HL-60 (cell line): ENCODE data around the gene STARD3NL.

Experiments used
- POLR2AphosphoS5 ChIP-seq: IDR thresholded peaks from 2 replicates; pipeline ENCODE4 v1.6.1; 2012; ENCODE audit warnings: low read depth
- TF ChIP-seq, protein P1 (sequence below): IDR thresholded peaks from one replicate; pipeline ENCODE4 v1.5.1; 2011; ENCODE audit warnings: low read length, control low read depth, inconsistent platforms; ENCODE audit not compliant: insufficient read depth

GRCh38 chr7:38178695-38179344, 775 bp downstream of the STARD3NL start:
- TF ChIP-seq POLR2AphosphoS5 = no peak
- TF ChIP-seq, protein P1, sequence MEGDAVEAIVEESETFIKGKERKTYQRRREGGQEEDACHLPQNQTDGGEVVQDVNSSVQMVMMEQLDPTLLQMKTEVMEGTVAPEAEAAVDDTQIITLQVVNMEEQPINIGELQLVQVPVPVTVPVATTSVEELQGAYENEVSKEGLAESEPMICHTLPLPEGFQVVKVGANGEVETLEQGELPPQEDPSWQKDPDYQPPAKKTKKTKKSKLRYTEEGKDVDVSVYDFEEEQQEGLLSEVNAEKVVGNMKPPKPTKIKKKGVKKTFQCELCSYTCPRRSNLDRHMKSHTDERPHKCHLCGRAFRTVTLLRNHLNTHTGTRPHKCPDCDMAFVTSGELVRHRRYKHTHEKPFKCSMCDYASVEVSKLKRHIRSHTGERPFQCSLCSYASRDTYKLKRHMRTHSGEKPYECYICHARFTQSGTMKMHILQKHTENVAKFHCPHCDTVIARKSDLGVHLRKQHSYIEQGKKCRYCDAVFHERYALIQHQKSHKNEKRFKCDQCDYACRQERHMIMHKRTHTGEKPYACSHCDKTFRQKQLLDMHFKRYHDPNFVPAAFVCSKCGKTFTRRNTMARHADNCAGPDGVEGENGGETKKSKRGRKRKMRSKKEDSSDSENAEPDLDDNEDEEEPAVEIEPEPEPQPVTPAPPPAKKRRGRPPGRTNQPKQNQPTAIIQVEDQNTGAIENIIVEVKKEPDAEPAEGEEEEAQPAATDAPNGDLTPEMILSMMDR = no peak
